Fibroblast of lung (primary cell): ENCODE data around the gene HPSE2. TPM values are rescaled to one million over a fixed set of nuclear protein-coding genes. Genes with fewer than 3 reads are reported as not detected.
A peak's percentile ranks its signal among the peaks of the same experiment; 100 is the strongest.

ENCODE experiments used
- DNase-seq, 2 donors: peaks; one replicate each; pipeline versions ENCODE4 v3.0.0 to v3.0.0-alpha.2; 2010; ENCODE audit warnings: low read depth in 2 of 2
- H2AFZ ChIP-seq: 2 replicates; pipeline ENCODE4 v1.5.1; 2012; ENCODE audit warnings: low read length, control low read depth, inconsistent platforms
- H3K27ac ChIP-seq: 2 replicates; pipeline ENCODE4 v1.5.1; 2011; ENCODE audit warnings: low read length, control low read depth; ENCODE audit not compliant: insufficient read depth
- H3K27me3 ChIP-seq: 2 replicates; pipeline ENCODE4 v1.5.1; 2011; ENCODE audit warnings: mild to moderate bottlenecking, low read length; ENCODE audit not compliant: control insufficient read depth, insufficient read depth
- H3K36me3 ChIP-seq: 2 replicates; pipeline ENCODE4 v1.5.1; 2011; ENCODE audit warnings: low read length; ENCODE audit not compliant: control insufficient read depth, insufficient read depth
- H3K4me1 ChIP-seq: 2 replicates; pipeline ENCODE4 v1.5.1; 2011; ENCODE audit warnings: low read length; ENCODE audit not compliant: control insufficient read depth, insufficient read depth; ENCODE audit errors: extremely low read depth
- H3K4me2 ChIP-seq: 2 replicates; pipeline ENCODE4 v1.5.1; 2011; ENCODE audit warnings: low read length, control low read depth; ENCODE audit not compliant: insufficient read depth; ENCODE audit errors: extremely low read depth
- H3K4me3 ChIP-seq, 4 experiments: fragments of 200-600 bp in 1 of 4; sonication (generic) in 1 of 4; replicated peaks in 1 of 4; 2 replicates each; pipeline ENCODE4 v1.5.1; 2011 to 2016; ENCODE audit warnings: low read length in 4 of 4, low read depth in 3 of 4, mild to moderate bottlenecking in 3 of 4, control low read depth in 2 of 4, inconsistent platforms in 1 of 4, mixed read lengths in 1 of 4; ENCODE audit not compliant: insufficient read depth in 1 of 4; ENCODE audit errors: control extremely low read depth in 1 of 4
- H3K79me2 ChIP-seq: 2 replicates; pipeline ENCODE4 v1.5.1; 2012; ENCODE audit warnings: mild to moderate bottlenecking, low read length, inconsistent platforms; ENCODE audit not compliant: control insufficient read depth, insufficient read depth
- H3K9ac ChIP-seq: 2 replicates; pipeline ENCODE4 v1.5.1; 2011; ENCODE audit warnings: mild to moderate bottlenecking, low read length, control low read depth; ENCODE audit not compliant: insufficient read depth
- H3K9me3 ChIP-seq: 2 replicates; pipeline ENCODE4 v1.5.1; 2012; ENCODE audit warnings: low read depth, low read length; ENCODE audit not compliant: control insufficient read depth, insufficient read depth
- H4K20me1 ChIP-seq: 2 replicates; pipeline ENCODE4 v1.5.1; 2011; ENCODE audit warnings: low read length; ENCODE audit not compliant: control insufficient read depth, insufficient read depth; ENCODE audit errors: extremely low read depth
- EZH2 ChIP-seq: IDR thresholded peaks from 2 replicates; pipeline ENCODE4 v1.5.1; 2012; ENCODE audit warnings: low read length, control low read depth, mild to moderate bottlenecking; ENCODE audit errors: missing control alignments
- polyA plus RNA-seq, 2 donors: library from polyadenylated mRNA; depleted of rRNA in 1 of 2; stranded (reverse) in 1 of 2; unstranded in 1 of 2; fragments of >200 nt; gene quantifications; 2 replicates each; pipeline ENCODE4 v1.2.1, GENCODE V29; 2011 to 2012; ENCODE audit warnings: missing spikeins in 1 of 2
- total RNA-seq: library from RNA; depleted of rRNA; stranded (reverse); fragments of >200 nt; gene quantifications from 2 replicates; pipeline ENCODE4 v1.2.1, GENCODE V29; 2014
- TF ChIP-seq, protein P1 (sequence below), 2 donors: IDR thresholded peaks in 1 of 2; conservative IDR thresholded peaks in 1 of 2; 1 replicate in 1 of 2; 2 replicates in 1 of 2; pipeline ENCODE4 v1.5.1; 2011 to 2012; ENCODE audit warnings: low read length in 2 of 2, control low read depth in 1 of 2, inconsistent platforms in 1 of 2, low read depth in 1 of 2, mild to moderate bottlenecking in 1 of 2

The HPSE2 gene
- total and polyA plus RNA-seq, 2 donors (not counting 1 experiment from before 2014, with no cell fraction given): 0.02 to 0.17 TPM

DNA sequence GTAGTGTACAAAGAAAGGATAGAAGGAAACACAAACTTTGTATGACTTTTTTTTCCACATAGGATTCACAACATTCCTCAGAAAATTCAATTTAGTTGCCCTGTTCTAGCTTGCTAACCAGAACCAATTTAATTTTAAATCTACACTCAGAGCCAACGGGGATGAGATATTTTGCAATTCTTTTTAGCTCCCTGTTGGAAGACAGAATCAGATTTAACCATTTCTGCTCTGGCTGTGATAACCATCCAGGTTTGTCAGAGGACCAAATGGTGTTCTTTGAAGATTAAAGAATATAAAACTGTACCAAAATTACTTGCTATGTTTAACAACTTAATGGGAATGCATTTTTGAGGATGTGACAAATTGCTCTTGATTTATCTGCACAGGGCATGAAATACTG, 319.7 kb downstream of the HPSE2 start:
- Histone ChIP-seq H3K9ac (no peak overlapping the region), H3K4me1 (peaks cover 2% of the 10 kb centered on the region), H4K20me1 (no peaks in the 10 kb centered on the region), H3K9me3 (no peaks in the 10 kb centered on the region), H3K4me3 (no peak overlapping the region), H3K36me3 (no peaks in the 10 kb centered on the region), H3K27me3 (no peaks in the 10 kb centered on the region), H3K27ac (no peak overlapping the region), H3K79me2 (no peaks in the 10 kb centered on the region), H3K4me2 (no peak overlapping the region), H2AFZ (no peak overlapping the region)
- TF ChIP-seq, protein P1, sequence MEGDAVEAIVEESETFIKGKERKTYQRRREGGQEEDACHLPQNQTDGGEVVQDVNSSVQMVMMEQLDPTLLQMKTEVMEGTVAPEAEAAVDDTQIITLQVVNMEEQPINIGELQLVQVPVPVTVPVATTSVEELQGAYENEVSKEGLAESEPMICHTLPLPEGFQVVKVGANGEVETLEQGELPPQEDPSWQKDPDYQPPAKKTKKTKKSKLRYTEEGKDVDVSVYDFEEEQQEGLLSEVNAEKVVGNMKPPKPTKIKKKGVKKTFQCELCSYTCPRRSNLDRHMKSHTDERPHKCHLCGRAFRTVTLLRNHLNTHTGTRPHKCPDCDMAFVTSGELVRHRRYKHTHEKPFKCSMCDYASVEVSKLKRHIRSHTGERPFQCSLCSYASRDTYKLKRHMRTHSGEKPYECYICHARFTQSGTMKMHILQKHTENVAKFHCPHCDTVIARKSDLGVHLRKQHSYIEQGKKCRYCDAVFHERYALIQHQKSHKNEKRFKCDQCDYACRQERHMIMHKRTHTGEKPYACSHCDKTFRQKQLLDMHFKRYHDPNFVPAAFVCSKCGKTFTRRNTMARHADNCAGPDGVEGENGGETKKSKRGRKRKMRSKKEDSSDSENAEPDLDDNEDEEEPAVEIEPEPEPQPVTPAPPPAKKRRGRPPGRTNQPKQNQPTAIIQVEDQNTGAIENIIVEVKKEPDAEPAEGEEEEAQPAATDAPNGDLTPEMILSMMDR (conservative IDR thresholded peaks at IDR 0.05 in 1 of 2, IDR thresholded peaks at IDR 0.05 in 1 of 2; ENCODE audit: low read depth in 1 of 2, low read length in 2 of 2): no peak
- no peak for TF ChIP-seq EZH2
- no peak for DNase-seq

DNA sequence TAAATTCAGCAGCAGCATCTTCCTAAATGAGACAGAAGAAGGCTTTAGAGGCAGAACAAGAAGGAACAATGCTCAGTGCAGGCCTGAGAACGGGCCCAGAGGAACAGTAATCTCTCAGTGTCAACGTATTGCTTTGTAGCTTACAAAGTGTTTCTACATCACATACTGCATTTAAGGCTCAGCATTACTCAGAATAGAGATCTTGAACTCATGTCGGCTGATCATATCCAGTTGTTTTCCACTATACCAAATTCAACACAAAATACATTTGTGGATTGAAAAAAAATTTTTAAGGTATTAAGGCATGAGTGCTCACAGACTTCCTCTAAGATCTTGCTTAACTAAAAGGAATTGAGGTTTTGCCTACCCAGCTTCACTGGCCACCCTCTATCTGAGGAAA, 325.1 kb downstream of the HPSE2 start:
- Histone ChIP-seq H3K36me3 (no peaks in the 10 kb centered on the region), H2AFZ (no peak overlapping the region), H3K4me3 (no peak overlapping the region), H3K9ac (no peak overlapping the region), H4K20me1 (no peaks in the 10 kb centered on the region), H3K9me3 (no peaks in the 10 kb centered on the region), H3K27me3 (no peaks in the 10 kb centered on the region), H3K27ac (no peak overlapping the region), H3K4me2 (no peak overlapping the region), H3K79me2 (no peaks in the 10 kb centered on the region), H3K4me1 (no peaks in the 10 kb centered on the region)
- no peak for DNase-seq
- TF ChIP-seq, protein P1 (conservative IDR thresholded peaks at IDR 0.05 in 1 of 2, IDR thresholded peaks at IDR 0.05 in 1 of 2; ENCODE audit: low read depth in 1 of 2, low read length in 2 of 2): no peak
- TF ChIP-seq EZH2: no peak

DNA sequence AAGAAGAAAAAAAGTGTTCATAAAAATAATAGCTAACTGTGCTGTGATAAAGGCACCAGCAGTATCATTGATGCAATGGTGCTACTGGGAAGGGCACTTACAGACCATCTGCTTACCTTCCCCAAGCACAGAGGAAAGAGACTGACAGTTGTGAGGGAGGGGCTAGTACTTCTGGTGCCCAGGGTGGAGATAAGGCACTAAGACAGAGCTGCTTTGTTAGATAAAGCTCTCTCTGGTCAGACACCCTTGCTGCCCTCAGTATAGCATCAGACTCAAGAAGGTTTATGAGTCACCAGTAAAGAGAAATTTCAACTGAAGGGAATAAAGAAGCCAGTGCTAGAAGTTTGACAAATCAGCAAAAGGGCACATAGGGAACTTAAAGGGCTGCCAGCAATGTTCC, 325.6 kb downstream of the HPSE2 start:
- Histone ChIP-seq H3K27me3 (no peaks in the 10 kb centered on the region), H2AFZ (no peak overlapping the region), H3K4me2 (no peak overlapping the region), H3K27ac (no peak overlapping the region), H3K36me3 (no peaks in the 10 kb centered on the region), H3K4me3 (no peak overlapping the region), H3K79me2 (no peaks in the 10 kb centered on the region), H3K4me1 (no peaks in the 10 kb centered on the region), H3K9ac (no peak overlapping the region), H4K20me1 (no peaks in the 10 kb centered on the region), H3K9me3 (no peaks in the 10 kb centered on the region)
- no peak for TF ChIP-seq EZH2
- TF ChIP-seq, protein P1 (conservative IDR thresholded peaks at IDR 0.05 in 1 of 2, IDR thresholded peaks at IDR 0.05 in 1 of 2; ENCODE audit: low read depth in 1 of 2, low read length in 2 of 2): no peak
- DNase-seq: peak in 1 of 2 donors; percentile 32
